Transverse colon (tissue), 4 donors: Measurements from ENCODE around the gene CHIC1.
"Not testable (repeated sequence)": the region's sequence is repeated elsewhere in the genome, so short reads cannot be mapped to it uniquely, and the experiment has no call there.

Experiments
- EP300 ChIP-seq: sonication (generic); formaldehyde crosslinking; IDR thresholded peaks from one replicate; pipeline ENCODE4 v1.6.1; 2017; ENCODE audit warnings: antibody characterized with exemption, low read depth
- POLR2A ChIP-seq: fragments of 450-650 bp; IDR thresholded peaks from one replicate; pipeline ENCODE4 v1.6.1; 2016; ENCODE audit warnings: antibody characterized with exemption, mild to moderate bottlenecking, moderate library complexity
- POLR2AphosphoS5 ChIP-seq, 3 donors: sonication (generic); formaldehyde crosslinking; IDR thresholded peaks; one replicate each; pipeline ENCODE4 v1.6.1; 2016; ENCODE audit warnings: antibody characterized with exemption in 3 of 3
- TF ChIP-seq, protein P1 (sequence below), 5 experiments: fragments of 200-600 bp in 3 of 5; fragments of 450-650 bp in 2 of 5; sonication (generic) in 3 of 5; IDR thresholded peaks; 1 replicate in 2 of 5; 2 replicates in 3 of 5; pipeline ENCODE4 v1.5.1; 2016 to 2017; ENCODE audit warnings: antibody characterized with exemption in 5 of 5, inconsistent platforms in 3 of 5, mild to moderate bottlenecking in 2 of 5, moderate library complexity in 1 of 5

DNA sequence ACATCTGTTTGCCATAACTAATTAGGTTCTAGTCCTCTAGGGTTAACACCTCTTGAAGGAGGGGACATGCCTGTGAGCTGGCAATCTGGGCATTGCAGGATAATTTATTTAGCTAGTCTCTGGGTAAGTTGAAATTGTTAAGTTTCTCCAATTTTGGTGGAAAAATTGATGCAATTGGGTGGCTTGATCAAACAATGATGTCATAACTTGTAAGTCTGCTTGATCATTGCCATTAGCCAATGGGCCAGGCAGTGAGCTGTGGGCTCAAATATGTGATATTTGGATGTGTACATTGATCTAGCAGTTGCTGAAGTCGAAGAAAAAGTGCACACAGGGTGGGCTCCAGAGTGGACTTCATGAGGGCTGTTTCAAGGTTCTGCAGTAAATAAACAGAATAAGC, 98.3 kb downstream of the CHIC1 start:
- TF ChIP-seq, protein P1, sequence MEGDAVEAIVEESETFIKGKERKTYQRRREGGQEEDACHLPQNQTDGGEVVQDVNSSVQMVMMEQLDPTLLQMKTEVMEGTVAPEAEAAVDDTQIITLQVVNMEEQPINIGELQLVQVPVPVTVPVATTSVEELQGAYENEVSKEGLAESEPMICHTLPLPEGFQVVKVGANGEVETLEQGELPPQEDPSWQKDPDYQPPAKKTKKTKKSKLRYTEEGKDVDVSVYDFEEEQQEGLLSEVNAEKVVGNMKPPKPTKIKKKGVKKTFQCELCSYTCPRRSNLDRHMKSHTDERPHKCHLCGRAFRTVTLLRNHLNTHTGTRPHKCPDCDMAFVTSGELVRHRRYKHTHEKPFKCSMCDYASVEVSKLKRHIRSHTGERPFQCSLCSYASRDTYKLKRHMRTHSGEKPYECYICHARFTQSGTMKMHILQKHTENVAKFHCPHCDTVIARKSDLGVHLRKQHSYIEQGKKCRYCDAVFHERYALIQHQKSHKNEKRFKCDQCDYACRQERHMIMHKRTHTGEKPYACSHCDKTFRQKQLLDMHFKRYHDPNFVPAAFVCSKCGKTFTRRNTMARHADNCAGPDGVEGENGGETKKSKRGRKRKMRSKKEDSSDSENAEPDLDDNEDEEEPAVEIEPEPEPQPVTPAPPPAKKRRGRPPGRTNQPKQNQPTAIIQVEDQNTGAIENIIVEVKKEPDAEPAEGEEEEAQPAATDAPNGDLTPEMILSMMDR (IDR thresholded peaks at IDR 0.05) = not testable (repeated sequence)
- TF ChIP-seq EP300; POLR2A; POLR2AphosphoS5 (IDR thresholded peaks at IDR 0.05): not testable (repeated sequence)
